HCT116 (cell line): ENCODE results near the gene DYNLT2B. TPM values are rescaled to one million over a fixed set of nuclear protein-coding genes. Genes with fewer than 3 reads are reported as not detected.

Experiments
- ATAC-seq: fragments of 200-7000 bp; cut with Tn5 transposase; 2 replicates; pipeline ENCODE4 v1.9.1; 2020; ENCODE audit warnings: mild to moderate bottlenecking, moderate library complexity
- BruUV-seq: library from RNA; stranded (reverse); fragments of 400-500 nt; replicated peaks from 2 replicates; lab custom pipeline; 2021; lab: Mats Ljungman, UMichigan
- CTCF ChIA-PET: fragments of 300-600 bp; sonication (Branson Sonifier 250); formaldehyde crosslinking; loops from one replicate; lab custom pipeline; 2021; ENCODE audit warnings: antibody characterized with exemption; lab: Charles Lee
- POLR2A ChIA-PET: fragments of 300-600, 350-600 bp; sonication (Branson Sonifier 250); formaldehyde crosslinking; loops from one replicate; lab custom pipeline; 2021; ENCODE audit warnings: antibody characterized with exemption; lab: Charles Lee
- RAD21 ChIA-PET, 2 experiments: fragments of 300-600 bp; sonication (Branson Sonifier 250); formaldehyde crosslinking; loops; one replicate each; lab custom pipeline; 2023; ENCODE audit warnings: low total read pairs in 2 of 2; ENCODE audit not compliant: uncharacterized antibody in 2 of 2, unreplicated experiment in 2 of 2, low non-redundant PET in 1 of 2; lab: Charles Lee
- DNase-seq: peaks from one replicate; pipeline ENCODE4 v3.0.0-alpha.2; 2010; ENCODE audit warnings: low read depth, low spot score
- H2AFZ ChIP-seq: fragments of 200-600 bp; shearing (Covaris generic), sonication (generic); 2 replicates; pipeline ENCODE4 v1.6.1; 2017; ENCODE audit warnings: low read depth, mixed run types, mixed read lengths, antibody characterized with exemption, low read length; ENCODE audit not compliant: poor library complexity, severe bottlenecking
- H3K27ac ChIP-seq: 2 replicates; pipeline ENCODE4 v1.5.1; 2012; ENCODE audit warnings: low read depth, low read length
- H3K27me3 ChIP-seq: fragments of 200-600 bp; sonication (generic); 2 replicates; pipeline ENCODE4 v1.6.1; 2016; ENCODE audit warnings: mixed run types, low read length, mixed read lengths; ENCODE audit not compliant: insufficient read depth
- H3K36me3 ChIP-seq, 2 experiments: fragments of 200-500 bp in 1 of 2; fragments of 200-600 bp in 1 of 2; sonication (Bioruptor generic) in 1 of 2; sonication (generic) in 1 of 2; 2 replicates each; pipeline versions ENCODE4 v1.5.1 to v1.6.1; 2014 to 2016; ENCODE audit warnings: low read length in 2 of 2, inconsistent platforms in 1 of 2, mixed read lengths in 1 of 2, mixed run types in 1 of 2; ENCODE audit not compliant: insufficient read depth in 2 of 2, control insufficient read depth in 1 of 2
- H3K4me1 ChIP-seq, 2 experiments: fragments of 200-600 bp in 1 of 2; sonication (generic) in 1 of 2; 2 replicates each; pipeline versions ENCODE4 v1.5.1 to v1.6.1; 2012 to 2017; ENCODE audit warnings: low read length in 2 of 2, inconsistent platforms in 1 of 2, mild to moderate bottlenecking in 1 of 2, mixed read lengths in 1 of 2, mixed run types in 1 of 2, moderate library complexity in 1 of 2; ENCODE audit not compliant: insufficient read depth in 2 of 2, control insufficient read depth in 1 of 2
- H3K4me2 ChIP-seq: fragments of 200-600 bp; sonication (generic); 2 replicates; pipeline ENCODE4 v1.6.1; 2017; ENCODE audit warnings: mixed run types, low read length, mixed read lengths
- H3K4me3 ChIP-seq, 2 experiments: fragments of 200-600 bp in 1 of 2; sonication (generic) in 1 of 2; replicated peaks in 1 of 2; 2 replicates each; pipeline ENCODE4 v1.5.1; 2011 to 2016; ENCODE audit warnings: low read length in 2 of 2, control low read depth in 1 of 2, low read depth in 1 of 2, mild to moderate bottlenecking in 1 of 2, mixed read lengths in 1 of 2, mixed run types in 1 of 2
- H3K79me2 ChIP-seq: fragments of 200-600 bp; sonication (generic); 2 replicates; pipeline ENCODE4 v1.6.1; 2017; ENCODE audit warnings: mild to moderate bottlenecking, mixed run types, low read length, moderate library complexity, mixed read lengths; ENCODE audit not compliant: insufficient read depth
- H3K9ac ChIP-seq: fragments of 200-600 bp; sonication (generic); 2 replicates; pipeline ENCODE4 v1.6.1; 2016; ENCODE audit warnings: low read length, mixed read lengths
- H3K9me2 ChIP-seq: fragments of 200-600 bp; sonication (generic), shearing (Covaris generic); 2 replicates; pipeline ENCODE4 v1.6.1; 2017; ENCODE audit warnings: mixed run types, mild to moderate bottlenecking, moderate library complexity; ENCODE audit not compliant: insufficient read depth
- H3K9me3 ChIP-seq, 2 experiments: fragments of 200-500 bp in 1 of 2; fragments of 200-600 bp in 1 of 2; sonication (Bioruptor generic) in 1 of 2; sonication (generic) in 1 of 2; 2 replicates each; pipeline ENCODE4 v1.6.1; 2014 to 2017; ENCODE audit warnings: low read length in 2 of 2, mixed read lengths in 2 of 2, inconsistent platforms in 1 of 2, low read depth in 1 of 2, mild to moderate bottlenecking in 1 of 2, mixed run types in 1 of 2, moderate library complexity in 1 of 2; ENCODE audit not compliant: control insufficient read depth in 1 of 2, insufficient read depth in 1 of 2
- H4K20me1 ChIP-seq: fragments of 200-600 bp; sonication (generic), shearing (Covaris generic); 2 replicates; pipeline ENCODE4 v1.6.1; 2017; ENCODE audit warnings: mixed run types, mild to moderate bottlenecking, moderate library complexity; ENCODE audit not compliant: insufficient read depth
- CBX3 ChIP-seq: IDR thresholded peaks from 2 replicates; pipeline ENCODE4 v1.6.1; 2012; ENCODE audit warnings: low read depth
- EGR1 ChIP-seq: IDR thresholded peaks from 2 replicates; pipeline ENCODE4 v1.6.1; 2012; ENCODE audit warnings: low read depth
- ELF1 ChIP-seq: IDR thresholded peaks from 2 replicates; pipeline ENCODE4 v1.6.1; 2012; ENCODE audit warnings: low read depth, borderline replicate concordance
- EZH2 ChIP-seq: fragments of 200-600 bp; sonication (generic); IDR thresholded peaks from 2 replicates; pipeline ENCODE4 v1.6.1; 2017; ENCODE audit warnings: antibody characterized with exemption, mixed run types
- EZH2phosphoT487 ChIP-seq: fragments of 200-600 bp; IDR thresholded peaks from 2 replicates; pipeline ENCODE4 v1.6.1; 2018; ENCODE audit warnings: antibody characterized with exemption, borderline replicate concordance
- JUND ChIP-seq: IDR thresholded peaks from 2 replicates; pipeline ENCODE4 v1.6.1; 2012
- MAX ChIP-seq: IDR thresholded peaks from 2 replicates; pipeline ENCODE4 v1.6.1; 2012
- POLR2AphosphoS5 ChIP-seq: IDR thresholded peaks from 2 replicates; pipeline ENCODE4 v1.6.1; 2011; ENCODE audit warnings: mild to moderate bottlenecking, low read depth, low read length, moderate library complexity
- RAD21 ChIP-seq: IDR thresholded peaks from 2 replicates; pipeline ENCODE4 v1.6.1; 2012; ENCODE audit warnings: low read depth, mild to moderate bottlenecking
- REST ChIP-seq: IDR thresholded peaks from 2 replicates; pipeline ENCODE4 v1.6.1; 2012; ENCODE audit warnings: low read depth
- SIN3A ChIP-seq: IDR thresholded peaks from 2 replicates; pipeline ENCODE4 v1.6.1; 2012; ENCODE audit warnings: low read depth
- SP1 ChIP-seq: IDR thresholded peaks from 2 replicates; pipeline ENCODE4 v1.6.1; 2012; ENCODE audit warnings: low read depth
- ZNF274 ChIP-seq: fragments of 200-500 bp; sonication (Bioruptor generic); IDR thresholded peaks from 2 replicates; pipeline ENCODE4 v1.6.1; 2014; ENCODE audit warnings: mild to moderate bottlenecking, low read depth, low read length, inconsistent platforms
- intact Hi-C: fragments of 100-400 bp; cut with micrococcal nuclease; formaldehyde crosslinking; loops from 2 replicates; pipeline ENCODE4 v1.10.0; 2022
- total RNA-seq: library from RNA; stranded (reverse); gene quantifications from one replicate; pipeline ENCODE4 v1.2.1, GENCODE V29; 2021; ENCODE audit not compliant: unreplicated experiment

Gene DYNLT2B
- total RNA-seq, 1 experiment from 2014 or later: 9.7 TPM

- Histone ChIP-seq H3K4me2 (peak overlapping the region; percentile 17), H3K27ac (no peak overlapping the region), H3K9ac (no peak overlapping the region), H3K9me2 (no peaks in the 10 kb centered on the region), H4K20me1 (0 out of 2 replicates have a peak, but pooled peaks cover 5% of the 10 kb centered on the region), H3K4me3 (no peak overlapping the region), H2AFZ (no peak overlapping the region), H3K27me3 (no peaks in the 10 kb centered on the region), H3K79me2 (peaks cover 71% of the 10 kb centered on the region), H3K36me3 (peaks cover under 1 to 8% of the 10 kb centered on the region in 2 experiments; a peak in 2 of 4 replicates), H3K4me1 (peaks cover 15 to 44% of the 10 kb centered on the region in 2 experiments), H3K9me3 (peaks cover 4% of the 10 kb centered on the region in 2 experiments; a peak in 2 of 4 replicates)
- ChIA-PET CTCF (no interaction called here), RAD21 (no interaction called here), POLR2A (no interaction called here)
- intact Hi-C loops: no loop called here
- no peak for ATAC-seq
- BruUV-seq: no TSS peak
- no peak for DNase-seq
- TF ChIP-seq JUND: 0 out of 2 replicates have a peak, but pooled peaks have one; percentile 21
- TF ChIP-seq SIN3A: no peak
- 0 out of 2 replicates have a peak, but pooled peaks have one; percentile 6 for TF ChIP-seq SP1
- TF ChIP-seq REST: no peak
Observed at GRCh38 chr3:196274585-196274984, 43.5 kb downstream of the DYNLT2B start.

DNA sequence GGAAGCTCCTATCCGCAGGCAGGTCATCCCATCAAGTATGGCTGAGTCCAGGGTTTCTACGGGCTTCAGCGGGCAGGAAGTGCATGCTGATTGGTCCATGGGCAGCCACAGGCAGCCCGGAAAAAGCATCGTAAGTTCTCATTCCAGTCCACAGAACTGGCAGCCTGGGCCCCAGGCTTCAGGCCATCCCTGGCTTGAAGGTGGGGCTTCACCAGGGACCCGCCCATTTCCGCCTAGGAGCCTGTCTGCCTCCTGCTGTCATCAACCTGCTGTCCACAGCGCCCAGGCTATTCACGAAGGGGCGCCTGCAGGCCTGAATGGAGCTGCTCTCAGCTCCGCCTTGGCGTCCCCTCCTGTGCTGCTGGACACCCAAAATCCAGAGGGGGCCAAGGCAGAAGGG, 44.4 kb downstream of the DYNLT2B start:
- TF ChIP-seq SP1: no peak
- no peak for TF ChIP-seq ELF1
- TF ChIP-seq EGR1: no peak
- no peak for TF ChIP-seq EZH2phosphoT487
- no peak for TF ChIP-seq CBX3
- no peak for TF ChIP-seq EZH2
- no peak for TF ChIP-seq RAD21
- TF ChIP-seq POLR2AphosphoS5: no peak
- no peak for TF ChIP-seq ZNF274
- no peak for TF ChIP-seq MAX
- Histone ChIP-seq H3K9ac (no peak overlapping the region), H3K79me2 (peaks cover 62% of the 10 kb centered on the region), H3K27ac (no peak overlapping the region), H3K9me2 (no peaks in the 10 kb centered on the region), H4K20me1 (0 out of 2 replicates have a peak, but pooled peaks cover 5% of the 10 kb centered on the region), H3K27me3 (no peaks in the 10 kb centered on the region), H3K36me3 (peaks cover 6 to 8% of the 10 kb centered on the region in 2 experiments; a peak in 3 of 4 replicates), H3K4me1 (peaks cover 7 to 43% of the 10 kb centered on the region in 2 experiments), H2AFZ (no peak overlapping the region), H3K4me2 (no peak overlapping the region), H3K9me3 (peaks cover 4% of the 10 kb centered on the region in 2 experiments; a peak in 2 of 4 replicates), H3K4me3 (no peak overlapping the region)
- POLR2A ChIA-PET: no interaction called here
- CTCF ChIA-PET: no interaction called here
- ATAC-seq: no peak
- intact Hi-C loops: no loop called here
- RAD21 ChIA-PET: no interaction called here
- DNase-seq: no peak
- BruUV-seq: no TSS peak
